ENCODE data around the gene BAIAP3. TPM values are rescaled to one million over a fixed set of nuclear protein-coding genes. Genes with fewer than 3 reads are reported as not detected.

Gene BAIAP3, protein sequence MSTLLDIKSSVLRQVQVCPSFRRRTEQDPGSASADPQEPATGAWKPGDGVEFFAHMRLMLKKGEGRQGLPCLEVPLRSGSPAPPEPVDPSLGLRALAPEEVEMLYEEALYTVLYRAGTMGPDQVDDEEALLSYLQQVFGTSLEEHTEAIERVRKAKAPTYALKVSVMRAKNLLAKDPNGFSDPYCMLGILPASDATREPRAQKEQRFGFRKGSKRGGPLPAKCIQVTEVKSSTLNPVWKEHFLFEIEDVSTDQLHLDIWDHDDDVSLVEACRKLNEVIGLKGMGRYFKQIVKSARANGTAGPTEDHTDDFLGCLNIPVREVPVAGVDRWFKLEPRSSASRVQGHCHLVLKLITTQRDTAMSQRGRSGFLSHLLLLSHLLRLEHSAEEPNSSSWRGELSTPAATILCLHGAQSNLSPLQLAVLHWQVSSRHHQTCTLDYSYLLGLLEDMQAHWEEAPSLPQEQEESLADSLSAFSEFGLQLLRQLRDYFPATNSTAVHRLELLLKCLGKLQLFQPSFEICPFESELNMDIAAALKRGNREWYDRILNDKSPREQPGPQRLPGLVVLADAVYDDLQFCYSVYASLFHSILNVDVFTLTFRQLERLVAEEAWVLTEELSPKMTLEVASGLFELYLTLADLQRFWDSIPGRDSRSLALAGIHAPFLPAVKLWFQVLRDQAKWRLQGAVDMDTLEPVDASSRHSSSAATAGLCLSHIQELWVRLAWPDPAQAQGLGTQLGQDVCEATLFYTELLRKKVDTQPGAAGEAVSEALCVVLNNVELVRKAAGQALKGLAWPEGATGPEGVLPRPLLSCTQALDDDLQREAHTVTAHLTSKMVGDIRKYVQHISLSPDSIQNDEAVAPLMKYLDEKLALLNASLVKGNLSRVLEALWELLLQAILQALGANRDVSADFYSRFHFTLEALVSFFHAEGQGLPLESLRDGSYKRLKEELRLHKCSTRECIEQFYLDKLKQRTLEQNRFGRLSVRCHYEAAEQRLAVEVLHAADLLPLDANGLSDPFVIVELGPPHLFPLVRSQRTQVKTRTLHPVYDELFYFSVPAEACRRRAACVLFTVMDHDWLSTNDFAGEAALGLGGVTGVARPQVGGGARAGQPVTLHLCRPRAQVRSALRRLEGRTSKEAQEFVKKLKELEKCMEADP
- polyA plus RNA-seq (2013, experiment 1 of 2), result 1.7 TPM
- 4.2 TPM for polyA plus RNA-seq (2013, experiment 2 of 2)

DNA sequence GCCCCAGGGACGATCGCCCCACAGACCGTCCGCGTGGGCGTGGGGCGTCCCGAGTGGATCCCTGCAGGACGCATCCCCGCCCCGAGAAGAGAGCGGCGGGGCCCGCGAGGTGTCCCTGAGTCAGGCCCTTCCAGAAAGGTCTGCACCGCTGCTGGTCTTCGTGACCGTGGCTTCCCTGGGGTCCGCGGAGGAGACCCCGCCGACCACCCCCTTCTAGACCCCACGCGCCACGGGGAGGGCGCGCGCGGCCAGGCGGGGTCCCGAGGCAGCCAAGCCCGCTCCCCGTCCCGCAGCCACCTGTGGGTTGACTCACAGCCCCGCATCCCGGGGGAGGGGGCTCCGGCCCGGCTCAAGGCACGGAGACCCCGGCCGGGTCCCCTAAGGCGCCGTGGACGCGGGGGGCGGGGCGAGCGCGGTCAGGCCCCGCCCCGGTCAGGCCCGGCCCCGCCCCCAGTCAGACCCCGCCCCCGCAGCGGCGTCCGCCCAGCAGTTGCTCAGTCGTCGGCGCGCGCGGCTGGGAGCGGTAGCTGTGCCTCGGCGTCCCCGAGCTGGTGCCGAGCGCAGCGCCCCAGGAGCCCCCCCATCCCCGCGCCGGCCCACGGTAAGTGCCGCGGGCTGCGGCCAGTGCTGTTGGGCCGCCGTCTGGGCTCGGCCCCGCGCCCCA lies at the start of gene BAIAP3:
Gene BAIAP3, plus strand, starts transcription at position 497 of the 664 bp plus-strand sequence. CDS start 4,905 bp downstream, outside the sequence.
- Histone ChIP-seq H3K4me3 (ENCODE audit: low read length) (peak within 1 kb of the TSS; percentile 51), H3K4me1 (ENCODE audit: insufficient read depth, low read length) (peaks cover 6% of the 10 kb centered on the region; the same call in 1 of the 2 replicates), H3K27me3 (ENCODE audit: insufficient read depth, low read length) (peaks cover 57% of the 10 kb centered on the region), H3K9me3 (ENCODE audit: insufficient read depth, low read depth, low read length) (no peaks in the 10 kb centered on the region), H3K36me3 (ENCODE audit: insufficient read depth, low read length) (no peaks in the 10 kb centered on the region), H3K9ac (ENCODE audit: low read depth, low read length) (peak within 1 kb of the TSS; percentile 69; the same call in 1 of the 2 replicates), H3K27ac (ENCODE audit: low read depth, low read length) (no peak within 1 kb of the TSS)
- WGBS, result 7% methylated on average over 83 of the region's 83 CpGs

GRCh38 chr16:1283996-1284616 lies 49.3 kb upstream of the BAIAP3 start:
- peaks cover 21% of the 10 kb centered on the region for H3K27me3 ChIP-seq (ENCODE audit: insufficient read depth, low read length)
- H3K27ac ChIP-seq (ENCODE audit: low read depth, low read length), result no peak overlapping the region
- H3K4me3 ChIP-seq (ENCODE audit: low read length), result no peak overlapping the region
- no peaks in the 10 kb centered on the region for H3K36me3 ChIP-seq (ENCODE audit: insufficient read depth, low read length)
- H3K9me3 ChIP-seq (ENCODE audit: insufficient read depth, low read depth, low read length), result no peaks in the 10 kb centered on the region
- WGBS, result 86% methylated on average over 16 of the region's 16 CpGs
- H3K9ac ChIP-seq (ENCODE audit: low read depth, low read length), result no peak overlapping the region
- peaks cover 7% of the 10 kb centered on the region; the same call in 1 of the 2 replicates for H3K4me1 ChIP-seq (ENCODE audit: insufficient read depth, low read length)

DNA sequence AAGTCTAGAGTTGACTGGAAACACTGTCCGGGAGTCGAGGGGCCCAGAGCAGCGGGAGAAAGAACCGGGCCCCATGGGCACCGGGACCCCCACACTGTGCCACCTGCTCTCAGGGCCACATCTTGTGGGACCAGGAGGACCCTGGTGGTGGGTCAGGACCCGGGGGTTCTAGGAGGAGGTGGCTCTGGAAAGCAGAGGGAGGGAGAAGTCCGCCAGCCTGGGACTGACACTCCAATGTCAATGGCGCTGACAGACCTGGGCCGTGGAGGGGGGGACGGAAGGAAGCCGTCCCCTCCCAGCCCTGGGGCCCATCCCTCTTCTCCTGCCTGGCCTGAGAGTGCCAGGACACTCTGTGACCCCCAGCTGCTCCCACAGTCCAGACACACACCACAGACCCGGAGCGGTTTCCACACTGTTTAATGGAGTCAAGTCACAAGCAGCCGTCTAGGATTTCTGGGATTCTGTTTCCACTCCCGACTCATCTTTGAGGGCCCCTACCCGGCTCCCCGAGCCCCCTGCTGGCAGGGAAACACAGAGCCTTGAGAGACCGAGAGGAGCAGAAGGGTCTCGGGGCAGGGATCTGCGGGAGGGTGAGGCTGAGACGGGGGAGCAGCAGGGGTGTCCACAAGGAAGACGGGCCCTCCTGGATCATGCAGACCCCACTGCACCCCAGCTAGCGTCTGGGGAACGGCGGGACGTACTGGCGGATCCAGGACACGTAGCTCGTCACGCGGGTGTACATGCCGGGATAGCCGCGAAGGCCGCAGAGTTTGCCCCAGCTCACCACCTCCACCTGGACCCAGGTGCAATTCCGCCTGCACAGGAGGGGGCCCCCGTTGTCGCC lies 47.6 kb upstream of the BAIAP3 start:
- H3K9me3 ChIP-seq (ENCODE audit: insufficient read depth, low read depth, low read length), result no peaks in the 10 kb centered on the region
- no peak overlapping the region for H3K4me3 ChIP-seq (ENCODE audit: low read length)
- H3K27ac ChIP-seq (ENCODE audit: low read depth, low read length), result no peak overlapping the region
- H3K36me3 ChIP-seq (ENCODE audit: insufficient read depth, low read length), result no peaks in the 10 kb centered on the region
- 86% methylated on average over 38 of the region's 38 CpGs for WGBS
- H3K4me1 ChIP-seq (ENCODE audit: insufficient read depth, low read length), result peaks cover 11% of the 10 kb centered on the region; the same call in 1 of the 2 replicates
- no peak overlapping the region for H3K9ac ChIP-seq (ENCODE audit: low read depth, low read length)
- peaks cover 39% of the 10 kb centered on the region for H3K27me3 ChIP-seq (ENCODE audit: insufficient read depth, low read length)

GRCh38 chr16:1286513-1287094 lies 46.8 kb upstream of the BAIAP3 start:
- Histone ChIP-seq H3K4me1 (ENCODE audit: insufficient read depth, low read length) (peaks cover 13% of the 10 kb centered on the region; the same call in 1 of the 2 replicates), H3K9ac (ENCODE audit: low read depth, low read length) (no peak overlapping the region), H3K36me3 (ENCODE audit: insufficient read depth, low read length) (no peaks in the 10 kb centered on the region), H3K27me3 (ENCODE audit: insufficient read depth, low read length) (peaks cover 46% of the 10 kb centered on the region), H3K4me3 (ENCODE audit: low read length) (no peak overlapping the region), H3K9me3 (ENCODE audit: insufficient read depth, low read depth, low read length) (no peaks in the 10 kb centered on the region), H3K27ac (ENCODE audit: low read depth, low read length) (no peak overlapping the region)
- WGBS, result 89% methylated on average over 25 of the region's 25 CpGs

- Histone ChIP-seq H3K9ac (ENCODE audit: low read depth, low read length) (no peak overlapping the region), H3K4me3 (ENCODE audit: low read length) (no peak overlapping the region), H3K4me1 (ENCODE audit: insufficient read depth, low read length) (peaks cover 13% of the 10 kb centered on the region; the same call in 1 of the 2 replicates), H3K36me3 (ENCODE audit: insufficient read depth, low read length) (no peaks in the 10 kb centered on the region), H3K27ac (ENCODE audit: low read depth, low read length) (no peak overlapping the region), H3K9me3 (ENCODE audit: insufficient read depth, low read depth, low read length) (no peaks in the 10 kb centered on the region), H3K27me3 (ENCODE audit: insufficient read depth, low read length) (peaks cover 50% of the 10 kb centered on the region)
- 82% methylated on average over 40 of the region's 40 CpGs for WGBS
These were observed 45.3 kb upstream of the BAIAP3 start for GRCh38 chr16:1287982-1288670.

GRCh38 chr16:1288813-1289476 lies 44.5 kb upstream of the BAIAP3 start:
- Histone ChIP-seq H3K27me3 (ENCODE audit: insufficient read depth, low read length) (peaks cover 48% of the 10 kb centered on the region), H3K9me3 (ENCODE audit: insufficient read depth, low read depth, low read length) (no peaks in the 10 kb centered on the region), H3K4me3 (ENCODE audit: low read length) (no peak overlapping the region; the same call in 1 of the 2 replicates), H3K27ac (ENCODE audit: low read depth, low read length) (no peak overlapping the region), H3K36me3 (ENCODE audit: insufficient read depth, low read length) (no peaks in the 10 kb centered on the region), H3K4me1 (ENCODE audit: insufficient read depth, low read length) (0 out of 2 replicates have a peak, but pooled peaks cover 7% of the 10 kb centered on the region), H3K9ac (ENCODE audit: low read depth, low read length) (no peak overlapping the region)
- 47% methylated on average over 17 of the region's 20 CpGs for WGBS

- no peaks in the 10 kb centered on the region for H3K36me3 ChIP-seq (ENCODE audit: insufficient read depth, low read length)
- H3K27ac ChIP-seq (ENCODE audit: low read depth, low read length), result no peak overlapping the region
- peaks cover 45% of the 10 kb centered on the region for H3K27me3 ChIP-seq (ENCODE audit: insufficient read depth, low read length)
- peak overlapping the region; percentile 52 for H3K4me3 ChIP-seq (ENCODE audit: low read length)
- H3K9me3 ChIP-seq (ENCODE audit: insufficient read depth, low read depth, low read length), result no peaks in the 10 kb centered on the region
- peaks cover 7% of the 10 kb centered on the region; the same call in 1 of the 2 replicates for H3K4me1 ChIP-seq (ENCODE audit: insufficient read depth, low read length)
- 6% methylated on average over 16 of the region's 17 CpGs for WGBS
- H3K9ac ChIP-seq (ENCODE audit: low read depth, low read length), result no peak overlapping the region
These were observed 44.0 kb upstream of the BAIAP3 start for GRCh38 chr16:1289477-1289866.

GRCh38 chr16:1290063-1290501 lies 43.4 kb upstream of the BAIAP3 start:
- Histone ChIP-seq H3K4me3 (ENCODE audit: low read length) (peak overlapping the region; percentile 52), H3K27ac (ENCODE audit: low read depth, low read length) (no peak overlapping the region)

More at GRCh38 chr16:1290063-1290501, 43.4 kb upstream of the BAIAP3 start:
- peaks cover 7% of the 10 kb centered on the region; the same call in 1 of the 2 replicates for H3K4me1 ChIP-seq (ENCODE audit: insufficient read depth, low read length)
- no peaks in the 10 kb centered on the region for H3K9me3 ChIP-seq (ENCODE audit: insufficient read depth, low read depth, low read length)
- peaks cover 45% of the 10 kb centered on the region for H3K27me3 ChIP-seq (ENCODE audit: insufficient read depth, low read length)
- WGBS, result 11% methylated on average over 22 of the region's 22 CpGs
- no peak overlapping the region for H3K9ac ChIP-seq (ENCODE audit: low read depth, low read length)
- no peaks in the 10 kb centered on the region for H3K36me3 ChIP-seq (ENCODE audit: insufficient read depth, low read length)
